ENCODE data around the gene ADAMTS16.

ADAMTS16 gene

DNA sequence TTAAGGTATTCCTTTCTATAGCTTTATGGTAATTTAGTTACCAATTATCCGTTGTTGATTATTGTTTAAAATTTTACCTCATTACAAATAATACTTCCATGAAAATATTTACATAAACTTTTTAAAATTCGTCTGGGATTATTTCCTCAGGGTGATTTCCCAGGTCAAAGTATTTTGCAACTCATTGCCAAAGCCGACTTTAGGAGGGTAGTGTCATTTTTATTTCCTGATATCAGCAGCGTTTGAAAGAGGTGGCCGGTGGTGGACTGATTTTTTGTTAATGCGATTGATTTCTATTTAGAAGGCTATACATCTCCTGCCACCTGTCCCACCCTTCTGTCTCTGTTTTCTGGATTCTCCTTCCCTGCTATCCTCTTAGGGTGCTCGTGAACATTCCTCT is 4.3 kb downstream of the ADAMTS16 start:
- H4K20me1 ChIP-seq (ENCODE audit: insufficient read depth), result no peaks in the 10 kb centered on the region
- H3K9ac ChIP-seq, result no peak overlapping the region
- H3K36me3 ChIP-seq (ENCODE audit: insufficient read depth), result no peaks in the 10 kb centered on the region
- no peaks in the 10 kb centered on the region for H3K79me2 ChIP-seq (ENCODE audit: insufficient read depth, low read depth)
- H3K27me3 ChIP-seq (ENCODE audit: insufficient read depth, low read depth), result no peaks in the 10 kb centered on the region
- no peak overlapping the region for H3K4me3 ChIP-seq (IDR thresholded peaks at IDR 0.05; ENCODE audit: insufficient read depth, low read depth, low read length)
- H2AFZ ChIP-seq (ENCODE audit: low read depth), result no peak overlapping the region
- no peak overlapping the region for H3K4me2 ChIP-seq
- no peaks in the 10 kb centered on the region for H3K4me1 ChIP-seq (ENCODE audit: low read depth, poor library complexity, severe bottlenecking)
- no peak overlapping the region for H3K27ac ChIP-seq
- TF ChIP-seq, protein P1, sequence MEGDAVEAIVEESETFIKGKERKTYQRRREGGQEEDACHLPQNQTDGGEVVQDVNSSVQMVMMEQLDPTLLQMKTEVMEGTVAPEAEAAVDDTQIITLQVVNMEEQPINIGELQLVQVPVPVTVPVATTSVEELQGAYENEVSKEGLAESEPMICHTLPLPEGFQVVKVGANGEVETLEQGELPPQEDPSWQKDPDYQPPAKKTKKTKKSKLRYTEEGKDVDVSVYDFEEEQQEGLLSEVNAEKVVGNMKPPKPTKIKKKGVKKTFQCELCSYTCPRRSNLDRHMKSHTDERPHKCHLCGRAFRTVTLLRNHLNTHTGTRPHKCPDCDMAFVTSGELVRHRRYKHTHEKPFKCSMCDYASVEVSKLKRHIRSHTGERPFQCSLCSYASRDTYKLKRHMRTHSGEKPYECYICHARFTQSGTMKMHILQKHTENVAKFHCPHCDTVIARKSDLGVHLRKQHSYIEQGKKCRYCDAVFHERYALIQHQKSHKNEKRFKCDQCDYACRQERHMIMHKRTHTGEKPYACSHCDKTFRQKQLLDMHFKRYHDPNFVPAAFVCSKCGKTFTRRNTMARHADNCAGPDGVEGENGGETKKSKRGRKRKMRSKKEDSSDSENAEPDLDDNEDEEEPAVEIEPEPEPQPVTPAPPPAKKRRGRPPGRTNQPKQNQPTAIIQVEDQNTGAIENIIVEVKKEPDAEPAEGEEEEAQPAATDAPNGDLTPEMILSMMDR (conservative IDR thresholded peaks at IDR 0.05; ENCODE audit: low read depth, low read length), result no peak

DNA sequence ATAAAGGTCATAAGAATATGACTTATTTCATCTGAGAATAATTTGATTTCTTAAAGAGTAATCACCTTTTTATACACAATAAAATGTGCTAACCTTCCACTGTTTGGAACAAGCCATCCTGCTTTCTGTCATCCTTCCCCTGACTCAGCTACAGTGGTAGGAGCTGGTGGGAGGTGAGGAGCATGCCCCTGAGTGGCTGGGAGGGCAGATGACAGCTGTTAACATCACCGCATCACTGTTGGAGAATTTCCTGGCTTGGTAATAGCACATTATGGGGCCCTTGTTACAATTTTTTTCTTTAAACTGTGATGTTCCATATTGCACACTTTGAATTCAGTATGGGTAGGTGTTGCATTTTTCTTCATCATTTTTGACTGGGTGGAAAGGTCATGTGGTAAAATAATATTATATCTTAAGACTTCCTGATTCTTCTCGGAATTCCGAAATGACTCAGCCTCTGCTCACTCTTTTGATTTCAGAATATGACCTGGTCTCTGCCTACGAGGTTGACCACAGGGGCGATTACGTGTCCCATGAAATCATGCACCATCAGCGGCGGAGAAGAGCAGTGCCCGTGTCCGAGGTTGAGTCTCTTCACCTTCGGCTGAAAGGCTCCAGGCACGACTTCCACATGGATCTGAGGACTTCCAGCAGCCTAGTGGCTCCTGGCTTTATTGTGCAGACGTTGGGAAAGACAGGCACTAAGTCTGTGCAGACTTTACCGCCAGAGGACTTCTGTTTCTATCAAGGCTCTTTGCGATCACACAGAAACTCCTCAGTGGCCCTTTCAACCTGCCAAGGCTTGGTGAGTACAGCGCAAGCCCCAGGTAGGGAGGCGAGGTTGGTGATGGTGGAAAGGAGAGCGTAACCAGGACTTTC is 5.8 kb downstream of the ADAMTS16 start:
- no peak overlapping the region for H3K4me3 ChIP-seq (IDR thresholded peaks at IDR 0.05; ENCODE audit: insufficient read depth, low read depth, low read length)
- no peak overlapping the region for H3K4me2 ChIP-seq
- no peaks in the 10 kb centered on the region for H3K36me3 ChIP-seq (ENCODE audit: insufficient read depth)
- no peaks in the 10 kb centered on the region for H3K27me3 ChIP-seq (ENCODE audit: insufficient read depth, low read depth)
- H3K79me2 ChIP-seq (ENCODE audit: insufficient read depth, low read depth), result no peaks in the 10 kb centered on the region
- H3K4me1 ChIP-seq (ENCODE audit: low read depth, poor library complexity, severe bottlenecking), result no peaks in the 10 kb centered on the region
- H3K9ac ChIP-seq, result no peak overlapping the region
- H4K20me1 ChIP-seq (ENCODE audit: insufficient read depth), result no peaks in the 10 kb centered on the region
- no peak overlapping the region for H2AFZ ChIP-seq (ENCODE audit: low read depth)
- no peak overlapping the region for H3K27ac ChIP-seq
- TF ChIP-seq, protein P1 (conservative IDR thresholded peaks at IDR 0.05; ENCODE audit: low read depth, low read length), result no peak

DNA sequence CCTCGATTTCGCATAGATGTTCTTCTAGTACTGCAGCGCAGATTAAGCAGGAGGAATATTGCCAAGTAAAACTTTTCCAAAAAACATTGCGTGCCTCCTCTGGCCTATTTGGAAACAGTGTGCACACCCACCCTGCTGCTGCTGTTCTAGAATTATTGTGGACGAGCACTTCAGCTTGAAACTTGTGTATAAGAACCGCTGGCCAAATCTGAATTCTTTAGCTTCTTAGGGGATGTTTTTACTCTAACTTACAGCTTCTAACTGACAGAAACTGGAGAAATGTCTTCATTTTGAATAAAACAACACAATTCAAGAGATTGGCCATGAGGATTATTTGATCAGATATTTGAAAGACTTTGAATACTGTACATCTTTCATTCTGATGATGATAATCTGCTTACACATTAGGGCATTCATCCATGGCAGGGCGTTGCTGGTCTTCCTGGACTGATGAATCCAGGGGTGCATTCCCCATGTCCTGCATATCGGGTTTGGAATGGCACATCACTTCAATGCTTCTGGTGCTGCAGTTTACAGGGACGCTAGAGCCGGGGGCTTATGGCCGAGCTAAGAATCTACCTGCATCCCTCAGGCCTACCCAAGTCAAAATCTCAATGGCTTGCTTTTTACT is 6.5 kb downstream of the ADAMTS16 start:
- H3K36me3 ChIP-seq (ENCODE audit: insufficient read depth), result no peaks in the 10 kb centered on the region
- no peak overlapping the region for H3K4me3 ChIP-seq (IDR thresholded peaks at IDR 0.05; ENCODE audit: insufficient read depth, low read depth, low read length)
- H3K27me3 ChIP-seq (ENCODE audit: insufficient read depth, low read depth), result no peaks in the 10 kb centered on the region
- no peaks in the 10 kb centered on the region for H3K79me2 ChIP-seq (ENCODE audit: insufficient read depth, low read depth)
- no peak overlapping the region for H3K9ac ChIP-seq
- no peaks in the 10 kb centered on the region for H3K4me1 ChIP-seq (ENCODE audit: low read depth, poor library complexity, severe bottlenecking)
- no peak overlapping the region for H3K4me2 ChIP-seq
- no peak overlapping the region for H3K27ac ChIP-seq
- H2AFZ ChIP-seq (ENCODE audit: low read depth), result no peak overlapping the region
- no peaks in the 10 kb centered on the region for H4K20me1 ChIP-seq (ENCODE audit: insufficient read depth)
- TF ChIP-seq, protein P1 (conservative IDR thresholded peaks at IDR 0.05; ENCODE audit: low read depth, low read length), result no peak

DNA sequence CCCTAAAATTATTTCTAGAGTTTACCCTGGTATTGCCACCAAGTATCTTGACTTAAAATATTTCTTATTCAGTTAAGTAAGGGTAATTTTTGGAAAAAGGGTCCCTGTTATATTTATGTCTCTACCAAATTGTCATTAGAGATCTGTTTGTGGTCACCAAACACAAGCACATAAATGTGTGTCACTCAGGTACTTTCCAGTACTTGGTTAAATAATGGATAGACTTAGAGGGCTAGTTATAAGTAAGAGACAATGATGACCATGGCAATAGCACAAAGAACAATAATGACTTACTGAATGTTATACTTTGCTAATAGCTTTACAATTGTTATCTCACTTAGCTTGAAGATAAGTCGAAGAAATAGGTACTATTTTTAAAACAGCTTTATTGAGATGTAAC is 9.0 kb downstream of the ADAMTS16 start:
- H4K20me1 ChIP-seq (ENCODE audit: insufficient read depth), result no peaks in the 10 kb centered on the region
- H3K27me3 ChIP-seq (ENCODE audit: insufficient read depth, low read depth), result no peaks in the 10 kb centered on the region
- no peaks in the 10 kb centered on the region for H3K4me1 ChIP-seq (ENCODE audit: low read depth, poor library complexity, severe bottlenecking)
- H2AFZ ChIP-seq (ENCODE audit: low read depth), result no peak overlapping the region
- no peak overlapping the region for H3K27ac ChIP-seq
- no peak overlapping the region for H3K4me2 ChIP-seq
- H3K4me3 ChIP-seq (IDR thresholded peaks at IDR 0.05; ENCODE audit: insufficient read depth, low read depth, low read length), result no peak overlapping the region
- H3K79me2 ChIP-seq (ENCODE audit: insufficient read depth, low read depth), result no peaks in the 10 kb centered on the region
- H3K36me3 ChIP-seq (ENCODE audit: insufficient read depth), result no peaks in the 10 kb centered on the region
- TF ChIP-seq, protein P1 (conservative IDR thresholded peaks at IDR 0.05; ENCODE audit: low read depth, low read length), result no peak
- H3K9ac ChIP-seq, result no peak overlapping the region

Data from KMS-11 (cell line).